ENCODE results near the gene FAM184B. TPM values are rescaled to one million over a fixed set of nuclear protein-coding genes. Genes with fewer than 3 reads are reported as not detected.

FAM184B gene
- polyA plus RNA-seq, 3 donors, result not detected

- H3K4me1 Mint-ChIP-seq, result no peaks in the 10 kb centered on the region
- intact Hi-C loops (cut with micrococcal nuclease), result no loop called here
- 100% methylated on average over 3 of the region's 5 CpGs for WGBS (ENCODE audit: insufficient coverage)
- H3K4me3 Mint-ChIP-seq, result no peak overlapping the region
- DNase-seq, result no peak
- peak overlapping the region in 1 of 7 donors; percentile 69 for H3K27ac Mint-ChIP-seq
- H3K27me3 Mint-ChIP-seq (ENCODE audit: low read depth in 3 of 3), result peaks cover 2 to 6% (median 4%) of the 10 kb centered on the region in 3 donors
- H3K36me3 Mint-ChIP-seq, result no peaks in the 10 kb centered on the region
- Histone ChIP-seq H3K79me2 (ENCODE audit: insufficient read depth, low read length) (no peaks in the 10 kb centered on the region), H3K9ac (ENCODE audit: insufficient read depth, low read length, poor library complexity, severe bottlenecking) (no peak overlapping the region), H4K20me1 (ENCODE audit: insufficient read depth, low read length) (no peaks in the 10 kb centered on the region), H3K4me3 (replicated peaks in 1 of 3; ENCODE audit: low read depth in 2 of 3, low read length in 3 of 3) (no peak overlapping the region), H2AFZ (ENCODE audit: insufficient read depth, low read depth, low read length, poor library complexity, severe bottlenecking) (no peak overlapping the region), H3K9me3 (replicated peaks in 1 of 2; ENCODE audit: control insufficient read depth in 1 of 2, insufficient read depth in 1 of 2, low read length in 2 of 2) (no peaks in the 10 kb centered on the region), H3K27ac (ENCODE audit: low read depth in 1 of 2, low read length in 2 of 2) (no peak overlapping the region), H3K4me2 (replicated peaks; ENCODE audit: extremely low read depth, low read length, poor library complexity, severe bottlenecking) (no peak overlapping the region), H3K36me3 (replicated peaks in 1 of 2; ENCODE audit: control insufficient read depth in 1 of 2, insufficient read depth in 2 of 2, low read length in 2 of 2) (no peaks in the 10 kb centered on the region), H3K27me3 (ENCODE audit: control insufficient read depth in 2 of 2, insufficient read depth in 2 of 2, low read length in 2 of 2) (no peaks in the 10 kb centered on the region), H3K4me1 (ENCODE audit: control insufficient read depth in 1 of 2, insufficient read depth in 2 of 2, low read length in 2 of 2) (no peaks in the 10 kb centered on the region)
- H3K9me3 Mint-ChIP-seq, result peaks cover 0 to 5% (median 0%) of the 10 kb centered on the region in 7 donors
- no peak for TF ChIP-seq CTCF (IDR thresholded peaks at IDR 0.05)
These were observed 62.3 kb downstream of the FAM184B start for GRCh38 chr4:17719106-17719505.

DNA sequence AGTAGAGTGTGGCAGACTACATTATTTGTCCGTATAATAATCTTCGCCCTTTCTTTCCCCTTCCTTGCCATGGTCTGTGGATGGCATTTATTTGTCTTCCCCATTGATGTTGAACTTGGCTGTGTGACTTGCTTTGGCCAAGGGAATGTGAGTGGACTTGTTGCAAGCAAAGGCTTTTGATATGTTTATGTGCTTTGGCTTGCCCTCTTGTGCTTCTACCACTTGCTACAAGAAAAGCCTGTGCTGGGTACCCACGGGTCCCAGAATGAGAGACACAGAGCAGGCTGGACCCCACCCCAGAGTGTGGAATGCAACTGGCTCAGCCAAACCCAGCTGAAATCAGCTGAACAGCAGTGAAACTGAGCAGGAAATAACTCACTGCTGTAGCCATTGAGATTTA lies 63.0 kb downstream of the FAM184B start:
- H3K27ac ChIP-seq (ENCODE audit: low read depth in 1 of 2, low read length in 2 of 2), result no peak overlapping the region
- no peaks in the 10 kb centered on the region for H3K4me1 Mint-ChIP-seq
- intact Hi-C loops (cut with micrococcal nuclease), result no loop called here
- H3K4me1 ChIP-seq (ENCODE audit: control insufficient read depth in 1 of 2, insufficient read depth in 2 of 2, low read length in 2 of 2), result no peaks in the 10 kb centered on the region
- no peak overlapping the region for H2AFZ ChIP-seq (ENCODE audit: insufficient read depth, low read depth, low read length, poor library complexity, severe bottlenecking)
- no peaks in the 10 kb centered on the region for H3K27me3 ChIP-seq (ENCODE audit: control insufficient read depth in 2 of 2, insufficient read depth in 2 of 2, low read length in 2 of 2)
- no peak overlapping the region for H3K4me2 ChIP-seq (replicated peaks; ENCODE audit: extremely low read depth, low read length, poor library complexity, severe bottlenecking)
- DNase-seq, result no peak
- H3K27ac Mint-ChIP-seq, result no peak overlapping the region
- no peaks in the 10 kb centered on the region for H3K79me2 ChIP-seq (ENCODE audit: insufficient read depth, low read length)
- no peaks in the 10 kb centered on the region for H3K36me3 ChIP-seq (replicated peaks in 1 of 2; ENCODE audit: control insufficient read depth in 1 of 2, insufficient read depth in 2 of 2, low read length in 2 of 2)
- no peaks in the 10 kb centered on the region for H3K36me3 Mint-ChIP-seq
- no peaks in the 10 kb centered on the region for H4K20me1 ChIP-seq (ENCODE audit: insufficient read depth, low read length)
- H3K4me3 Mint-ChIP-seq, result no peak overlapping the region
- peaks cover 0 to 5% (median 0%) of the 10 kb centered on the region in 7 donors for H3K9me3 Mint-ChIP-seq
- H3K9ac ChIP-seq (ENCODE audit: insufficient read depth, low read length, poor library complexity, severe bottlenecking), result no peak overlapping the region
- H3K9me3 ChIP-seq (replicated peaks in 1 of 2; ENCODE audit: control insufficient read depth in 1 of 2, insufficient read depth in 1 of 2, low read length in 2 of 2), result no peaks in the 10 kb centered on the region
- peaks cover 2 to 5% (median 4%) of the 10 kb centered on the region in 3 donors for H3K27me3 Mint-ChIP-seq (ENCODE audit: low read depth in 3 of 3)
- no peak overlapping the region for H3K4me3 ChIP-seq (replicated peaks in 1 of 3; ENCODE audit: low read depth in 2 of 3, low read length in 3 of 3)
- no peak for TF ChIP-seq CTCF (IDR thresholded peaks at IDR 0.05)
- WGBS (ENCODE audit: insufficient coverage), result 54% methylated on average over 1 of the region's 3 CpGs

All from CD14-positive monocyte (primary cell).